ENCODE results near the gene ARF1. TPM values are rescaled to one million over a fixed set of nuclear protein-coding genes. Genes with fewer than 3 reads are reported as not detected.

ARF1 gene
- 100 to 1,000 TPM; 311 to 414 (median 343) TPM for polyA plus RNA-seq (ENCODE audit: insufficient read length in 4 of 4)

- peak; percentile 85 to 90 (median 88) for DNase-seq (ENCODE audit: low read depth in 4 of 4, low spot score in 2 of 4)
These were observed at the start of gene ARF1 for GRCh38 chr1:228082214-228082917. Gene ARF1 (plus strand): TSS chr1:228082708. CDS start chr1:228097115, 14,407 bp downstream.

- DNase-seq (ENCODE audit: low read depth in 4 of 4, low spot score in 2 of 4), result no peak
These were observed 49.1 kb upstream of the ARF1 start for GRCh38 chr1:228033376-228033775.

- no peak for DNase-seq (ENCODE audit: low read depth in 4 of 4, low spot score in 2 of 4)
These were observed 47.3 kb upstream of the ARF1 start for GRCh38 chr1:228034954-228035837.

GRCh38 chr1:228035844-228036243 is 46.7 kb upstream of the ARF1 start:
- DNase-seq (ENCODE audit: low read depth in 4 of 4, low spot score in 2 of 4), result no peak

GRCh38 chr1:228036701-228037231 is 45.7 kb upstream of the ARF1 start:
- DNase-seq (ENCODE audit: low read depth in 4 of 4, low spot score in 2 of 4), result no peak

- DNase-seq (ENCODE audit: low read depth in 4 of 4, low spot score in 2 of 4), result no peak
These were observed 44.8 kb upstream of the ARF1 start for GRCh38 chr1:228037401-228038386.

GRCh38 chr1:228038387-228039005 is 44.0 kb upstream of the ARF1 start:
- DNase-seq (ENCODE audit: low read depth in 4 of 4, low spot score in 2 of 4), result no peak

GRCh38 chr1:228039006-228039903 is 43.3 kb upstream of the ARF1 start:
- DNase-seq (ENCODE audit: low read depth in 4 of 4, low spot score in 2 of 4), result no peak

- DNase-seq (ENCODE audit: low read depth in 4 of 4, low spot score in 2 of 4), result no peak
These were observed 42.5 kb upstream of the ARF1 start for GRCh38 chr1:228039986-228040385.

- no peak for DNase-seq (ENCODE audit: low read depth in 4 of 4, low spot score in 2 of 4)
These were observed 41.2 kb upstream of the ARF1 start for GRCh38 chr1:228041316-228041715.

GRCh38 chr1:228042508-228042907 is 40.0 kb upstream of the ARF1 start:
- DNase-seq (ENCODE audit: low read depth in 4 of 4, low spot score in 2 of 4), result no peak

- no peak for DNase-seq (ENCODE audit: low read depth in 4 of 4, low spot score in 2 of 4)
These were observed 39.1 kb upstream of the ARF1 start for GRCh38 chr1:228043281-228043848.

- DNase-seq (ENCODE audit: low read depth in 4 of 4, low spot score in 2 of 4), result no peak
These were observed 37.5 kb upstream of the ARF1 start for GRCh38 chr1:228044961-228045360.

- DNase-seq (ENCODE audit: low read depth in 4 of 4, low spot score in 2 of 4), result no peak
These were observed 37.1 kb upstream of the ARF1 start for GRCh38 chr1:228045405-228045804.

GRCh38 chr1:228045871-228046270 is 36.6 kb upstream of the ARF1 start:
- DNase-seq (ENCODE audit: low read depth in 4 of 4, low spot score in 2 of 4), result no peak

GRCh38 chr1:228046421-228047182 is 35.9 kb upstream of the ARF1 start:
- no peak for DNase-seq (ENCODE audit: low read depth in 4 of 4, low spot score in 2 of 4)

- DNase-seq (ENCODE audit: low read depth in 4 of 4, low spot score in 2 of 4), result no peak
These were observed 35.4 kb upstream of the ARF1 start for GRCh38 chr1:228047183-228047466.

GRCh38 chr1:228048120-228048519 is 34.4 kb upstream of the ARF1 start:
- DNase-seq (ENCODE audit: low read depth in 4 of 4, low spot score in 2 of 4), result no peak

All from left renal cortex interstitium (tissue), 4 donors.